Calu3 (cell line): ENCODE data around the gene TMA7. TPM values are rescaled to one million over a fixed set of nuclear protein-coding genes. Genes with fewer than 3 reads are reported as not detected.

ENCODE experiments used
- BruUV-seq: library from RNA; stranded (reverse); fragments of 400-500 nt; replicated peaks from 2 replicates; lab custom pipeline; 2021; lab: Mats Ljungman, UMichigan
- CTCF ChIA-PET: fragments of 300-600 bp; sonication (Branson Sonifier 250); formaldehyde crosslinking; loops from one replicate; lab custom pipeline; 2022; ENCODE audit warnings: antibody characterized with exemption; lab: Charles Lee
- DNase-seq: peaks from one replicate; pipeline ENCODE4 v3.0.0; 2022
- H3K27ac Mint-ChIP-seq: one replicate; pipeline ENCODE4 v1.8.0; 2022; ENCODE audit warnings: mixed read lengths; ENCODE audit not compliant: unreplicated experiment
- H3K27me3 Mint-ChIP-seq: one replicate; pipeline ENCODE4 v1.8.0; 2022; ENCODE audit warnings: mixed read lengths; ENCODE audit not compliant: unreplicated experiment
- H3K36me3 Mint-ChIP-seq: one replicate; pipeline ENCODE4 v1.8.0; 2022; ENCODE audit warnings: mild to moderate bottlenecking, moderate library complexity, mixed read lengths; ENCODE audit not compliant: insufficient read depth, unreplicated experiment
- H3K4me1 Mint-ChIP-seq: one replicate; pipeline ENCODE4 v1.8.0; 2022; ENCODE audit warnings: mild to moderate bottlenecking, low read depth, mixed read lengths; ENCODE audit not compliant: unreplicated experiment
- H3K4me3 Mint-ChIP-seq: one replicate; pipeline ENCODE4 v1.8.0; 2022; ENCODE audit warnings: mild to moderate bottlenecking, low read depth, moderate library complexity, mixed read lengths; ENCODE audit not compliant: unreplicated experiment
- H3K9me3 Mint-ChIP-seq: one replicate; pipeline ENCODE4 v1.8.0; 2022; ENCODE audit warnings: low read depth, mixed read lengths; ENCODE audit not compliant: unreplicated experiment
- CTCF ChIP-seq: fragments of 200-600 bp; IDR thresholded peaks from one replicate; pipeline ENCODE4 v1.8.0; 2022; ENCODE audit warnings: antibody characterized with exemption; ENCODE audit not compliant: unreplicated experiment
- intact Hi-C: fragments of 100-400 bp; cut with micrococcal nuclease; formaldehyde crosslinking; loops from one replicate; pipeline ENCODE4 v1.10.0; 2022; ENCODE audit not compliant: unreplicated experiment
- total RNA-seq: library from RNA; stranded (reverse); gene quantifications from 2 replicates; pipeline ENCODE4 v1.2.3, GENCODE V29; 2022

The TMA7 gene
- total RNA-seq, 1 experiment from 2014 or later = 171 TPM

- no peak overlapping the region for H3K27ac Mint-ChIP-seq
- no peak for TF ChIP-seq CTCF
- BruUV-seq = no TSS peak
- peak overlapping the region; percentile 99 for H3K4me3 Mint-ChIP-seq
- DNase-seq = no peak
- H3K4me1 Mint-ChIP-seq = peaks cover 28% of the 10 kb centered on the region
- CTCF ChIA-PET = interaction anchor here (0.8 to 2.5 kb wide), 2 partner anchors 9 kb away, joined by 5 to 16 read pairs; no protein-coding TSS in a partner anchor
- peaks cover 69% of the 10 kb centered on the region for H3K36me3 Mint-ChIP-seq
- H3K27me3 Mint-ChIP-seq = no peaks in the 10 kb centered on the region
- intact Hi-C loops = no loop called here
- no peaks in the 10 kb centered on the region for H3K9me3 Mint-ChIP-seq
Measured at GRCh38 chr3:48445277-48445882, 5.3 kb downstream of the TMA7 start.

- BruUV-seq = TSS peak; percentile 74
- Mint-ChIP-seq H3K27ac (peak overlapping the region; percentile 94), H3K4me3 (peak overlapping the region; percentile 99), H3K9me3 (no peaks in the 10 kb centered on the region), H3K27me3 (no peaks in the 10 kb centered on the region), H3K4me1 (peaks cover 28% of the 10 kb centered on the region), H3K36me3 (peaks cover 63% of the 10 kb centered on the region)
- no peak for TF ChIP-seq CTCF
- intact Hi-C loops = no loop called here
- CTCF ChIA-PET = interaction anchor here (0.5 to 2.5 kb wide), 3 partner anchors 10 to 1001 kb away, joined by 3 to 16 read pairs (median 4); no protein-coding TSS in a partner anchor
- no peak for DNase-seq
Measured at GRCh38 chr3:48446043-48446424, 6.0 kb downstream of the TMA7 start.

DNA sequence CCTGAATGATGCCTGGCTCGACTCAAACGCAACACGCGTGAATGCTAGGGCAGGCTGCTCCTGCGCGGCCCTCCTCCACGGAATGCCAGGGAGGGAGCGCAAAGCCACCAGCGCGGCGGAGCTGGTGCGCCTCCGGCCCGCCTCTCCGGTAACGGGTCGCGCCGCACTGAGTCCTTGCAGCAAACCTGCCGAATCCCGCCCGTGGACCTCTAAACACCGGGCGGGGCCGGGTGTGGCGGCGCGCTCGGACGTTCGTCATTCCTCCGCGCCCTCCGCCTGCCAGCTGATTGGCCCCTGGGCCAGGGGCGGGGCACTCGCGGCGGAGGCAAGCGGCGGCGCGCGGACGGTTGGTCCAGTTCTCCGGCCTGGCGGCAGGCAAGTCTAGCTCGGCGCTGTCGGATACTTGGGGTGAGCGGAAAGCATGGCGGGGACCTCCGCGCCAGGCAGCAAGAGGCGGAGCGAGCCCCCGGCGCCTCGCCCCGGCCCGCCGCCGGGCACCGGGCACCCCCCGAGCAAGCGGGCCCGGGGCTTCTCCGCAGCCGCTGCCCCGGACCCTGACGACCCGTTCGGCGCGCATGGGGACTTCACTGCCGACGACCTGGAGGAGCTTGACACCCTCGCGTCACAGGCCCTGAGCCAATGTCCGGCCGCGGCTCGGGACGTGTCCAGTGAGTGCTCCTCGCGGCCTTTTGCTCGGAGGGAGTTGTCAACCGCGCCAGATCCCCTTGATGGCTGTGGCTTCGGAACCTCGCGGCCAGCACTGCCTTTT, 6.6 kb downstream of the TMA7 start, which contains the start of gene ATRIP:
Gene ATRIP, plus strand, starts transcription at position 313 of the 769 bp plus-strand sequence. Its CDS starts 109 bp downstream, at position 422.
- CTCF ChIA-PET = interaction anchor here (0.5 to 2.5 kb wide), 4 partner anchors 10 to 1002 kb away, joined by 3 to 16 read pairs (median 4); no protein-coding TSS in a partner anchor
- H3K9me3 Mint-ChIP-seq = no peaks in the 10 kb centered on the region
- BruUV-seq = no TSS peak
- DNase-seq = peak; percentile 94
- intact Hi-C loops = no loop called here
- H3K4me1 Mint-ChIP-seq = peaks cover 28% of the 10 kb centered on the region
- no peaks in the 10 kb centered on the region for H3K27me3 Mint-ChIP-seq
- H3K27ac Mint-ChIP-seq = peak within 1 kb of the TSS; percentile 94
- H3K4me3 Mint-ChIP-seq = peak within 1 kb of the TSS; percentile 99
- peaks cover 57% of the 10 kb centered on the region for H3K36me3 Mint-ChIP-seq
- TF ChIP-seq CTCF = no peak

GRCh38 chr3:48451270-48451669, 11.2 kb downstream of the TMA7 start:
- no peak overlapping the region for H3K27ac Mint-ChIP-seq
- CTCF ChIA-PET = interaction anchor here (0.6 to 0.7 kb wide), 2 partner anchors 37 to 175 kb away, joined by 3 read pairs; no protein-coding TSS in a partner anchor

More at GRCh38 chr3:48451270-48451669, 11.2 kb downstream of the TMA7 start:
- Mint-ChIP-seq H3K36me3 (peaks cover 28% of the 10 kb centered on the region), H3K4me3 (no peak overlapping the region), H3K4me1 (peaks cover 19% of the 10 kb centered on the region), H3K9me3 (no peaks in the 10 kb centered on the region), H3K27me3 (no peaks in the 10 kb centered on the region)
- DNase-seq = no peak
- intact Hi-C loops = no loop called here
- no TSS peak for BruUV-seq
- TF ChIP-seq CTCF = no peak
